IPS-18c (cell line): ENCODE measurements around the gene SLC48A1.

Experiments used
- H3K4me3 ChIP-seq: 2 replicates; pipeline ENCODE4 v1.7.0; 2013; ENCODE audit warnings: low read depth, mild to moderate bottlenecking, low read length, moderate library complexity; ENCODE audit not compliant: insufficient read depth
- H3K9me3 ChIP-seq: one replicate; pipeline ENCODE4 v1.6.1; 2013; ENCODE audit warnings: mild to moderate bottlenecking, low read length, moderate library complexity; ENCODE audit not compliant: control insufficient read depth, insufficient read depth

The SLC48A1 gene

GRCh38 chr12:47781479-47782371 lies 8.7 kb downstream of the SLC48A1 start:
- H3K4me3 ChIP-seq, result no peak overlapping the region

GRCh38 chr12:47782372-47782770 lies 9.3 kb downstream of the SLC48A1 start:
- peaks cover 3% of the 10 kb centered on the region for H3K9me3 ChIP-seq
- no peak overlapping the region for H3K4me3 ChIP-seq

More at GRCh38 chr12:47781479-47782371, 8.7 kb downstream of the SLC48A1 start:
- peaks cover 2% of the 10 kb centered on the region for H3K9me3 ChIP-seq

DNA sequence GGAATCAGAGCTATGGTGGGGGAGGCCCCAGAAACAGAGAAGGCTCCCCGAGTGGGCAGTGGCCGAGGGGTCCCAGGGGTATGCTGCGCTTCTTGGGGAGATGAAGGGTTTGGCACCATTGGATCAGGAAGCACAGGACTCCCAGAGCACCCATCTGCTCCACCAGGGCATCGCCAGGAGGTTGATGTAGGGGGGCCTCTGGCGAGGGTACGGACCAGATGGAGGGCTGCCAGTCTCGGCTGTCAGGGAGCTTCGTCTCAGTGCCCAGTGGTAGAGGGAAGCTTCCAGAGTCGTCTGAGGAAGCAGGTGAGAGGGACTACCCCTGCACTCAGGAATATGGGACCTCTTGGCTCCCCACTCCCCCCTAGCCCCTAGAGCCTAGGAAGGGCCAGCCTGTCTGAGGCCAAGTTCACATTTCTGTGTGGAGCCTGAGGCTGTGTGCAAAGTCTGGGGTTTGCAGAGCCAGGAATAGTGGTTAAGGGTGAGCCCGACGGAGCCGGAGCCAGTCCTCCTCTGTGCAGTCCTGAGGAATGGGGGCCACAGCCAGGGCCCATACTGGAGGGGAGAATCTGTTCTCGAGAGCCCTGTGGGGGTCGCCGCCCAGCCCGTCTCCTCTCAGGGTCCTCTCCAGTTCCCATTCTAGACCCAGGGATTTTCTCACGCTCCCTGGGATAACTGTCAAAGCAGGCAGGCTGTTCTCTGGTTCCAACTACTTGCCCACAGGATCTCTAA lies 10.2 kb downstream of the SLC48A1 start:
- H3K9me3 ChIP-seq, result peaks cover 3% of the 10 kb centered on the region
- H3K4me3 ChIP-seq, result no peak overlapping the region

DNA sequence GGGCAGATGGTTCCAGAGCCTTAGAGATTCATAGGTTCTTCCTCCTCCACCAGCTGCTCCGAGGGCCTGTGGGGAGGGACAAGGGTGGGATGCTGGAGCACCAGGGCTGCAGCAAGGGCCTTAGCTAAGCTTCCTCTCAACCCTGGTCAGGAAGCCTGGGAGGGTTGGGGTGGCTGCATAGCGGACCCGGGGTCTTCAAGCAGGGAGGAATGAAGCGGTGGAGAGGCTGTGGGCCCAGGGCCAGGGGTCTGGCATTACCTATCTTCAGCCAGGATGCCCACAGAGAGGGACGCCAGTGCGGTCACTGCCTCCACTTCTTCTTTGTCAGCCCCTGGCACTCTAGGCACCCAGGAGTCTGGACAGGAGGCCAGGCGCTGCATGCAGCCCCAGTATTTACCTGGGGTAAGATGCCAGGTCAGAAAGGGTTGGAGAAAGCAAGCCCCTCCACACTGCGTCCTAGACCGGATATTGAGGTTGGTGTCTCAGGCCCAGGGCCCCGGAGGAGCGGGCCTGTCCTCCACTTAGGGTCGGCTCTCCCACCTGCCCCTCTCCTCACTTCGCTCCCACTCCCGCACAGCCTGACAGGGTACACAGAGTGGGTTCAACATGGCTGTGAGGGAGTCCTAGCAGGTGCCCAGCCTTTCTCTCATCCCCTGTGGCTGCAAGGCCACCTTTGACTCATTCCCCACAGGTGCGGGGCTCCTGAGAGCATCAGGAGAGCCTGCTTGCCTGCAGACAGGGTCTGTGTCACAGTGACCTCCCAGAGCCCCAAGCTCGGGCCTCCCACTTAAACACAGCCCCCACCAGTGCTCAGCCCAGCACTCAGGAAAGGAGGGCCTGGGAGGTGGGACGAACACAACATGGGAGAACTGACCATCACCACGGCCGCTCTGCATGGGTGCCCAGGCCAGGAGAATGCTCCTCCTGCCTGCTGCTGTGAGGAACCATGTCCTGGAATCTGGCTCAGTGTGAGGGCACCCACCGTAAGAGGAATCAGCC lies 11.1 kb downstream of the SLC48A1 start:
- Histone ChIP-seq H3K4me3 (no peak overlapping the region), H3K9me3 (peaks cover 3% of the 10 kb centered on the region)

- H3K4me3 ChIP-seq, result no peak overlapping the region
- H3K9me3 ChIP-seq, result peaks cover 3% of the 10 kb centered on the region
Observed at GRCh38 chr12:47785036-47785886, 12.2 kb downstream of the SLC48A1 start.

DNA sequence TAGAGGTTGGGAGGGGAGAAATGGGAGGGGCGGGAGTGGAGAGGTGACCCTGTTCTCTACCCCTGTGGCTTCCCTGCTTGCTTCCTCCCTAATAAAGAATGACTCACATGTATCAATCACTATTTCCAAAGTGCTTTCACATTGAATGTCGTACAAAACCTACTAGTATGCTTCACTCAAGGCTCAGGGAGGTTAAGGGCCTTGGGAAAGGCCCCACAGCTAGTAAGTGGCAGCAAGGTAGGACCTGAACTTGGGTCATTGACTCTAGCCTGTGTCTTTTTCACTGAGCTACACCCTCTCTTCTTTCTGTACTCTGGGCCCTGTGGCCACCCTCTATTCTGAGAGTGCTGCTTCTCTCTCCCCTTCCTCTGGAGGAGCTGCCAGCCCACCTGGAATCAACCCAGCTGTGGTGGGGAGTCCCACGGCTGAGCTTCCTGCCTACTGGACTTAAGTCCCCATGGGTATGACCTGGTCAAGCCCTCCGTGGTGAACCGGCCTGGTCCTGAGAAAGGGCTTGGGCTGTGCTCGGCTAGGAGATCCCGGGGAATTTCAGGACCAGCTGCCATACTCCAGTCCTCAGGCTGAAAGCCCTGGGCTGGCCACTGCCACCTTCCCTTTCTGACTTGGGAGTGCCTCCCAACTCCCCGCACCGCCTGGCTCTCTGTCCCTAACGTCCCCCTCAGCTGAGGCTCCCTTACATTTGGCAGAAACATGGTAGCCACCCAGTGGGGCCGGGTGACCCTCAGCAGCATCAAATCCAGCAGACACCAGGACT lies 13.0 kb downstream of the SLC48A1 start:
- peaks cover 3% of the 10 kb centered on the region for H3K9me3 ChIP-seq
- H3K4me3 ChIP-seq, result no peak overlapping the region

DNA sequence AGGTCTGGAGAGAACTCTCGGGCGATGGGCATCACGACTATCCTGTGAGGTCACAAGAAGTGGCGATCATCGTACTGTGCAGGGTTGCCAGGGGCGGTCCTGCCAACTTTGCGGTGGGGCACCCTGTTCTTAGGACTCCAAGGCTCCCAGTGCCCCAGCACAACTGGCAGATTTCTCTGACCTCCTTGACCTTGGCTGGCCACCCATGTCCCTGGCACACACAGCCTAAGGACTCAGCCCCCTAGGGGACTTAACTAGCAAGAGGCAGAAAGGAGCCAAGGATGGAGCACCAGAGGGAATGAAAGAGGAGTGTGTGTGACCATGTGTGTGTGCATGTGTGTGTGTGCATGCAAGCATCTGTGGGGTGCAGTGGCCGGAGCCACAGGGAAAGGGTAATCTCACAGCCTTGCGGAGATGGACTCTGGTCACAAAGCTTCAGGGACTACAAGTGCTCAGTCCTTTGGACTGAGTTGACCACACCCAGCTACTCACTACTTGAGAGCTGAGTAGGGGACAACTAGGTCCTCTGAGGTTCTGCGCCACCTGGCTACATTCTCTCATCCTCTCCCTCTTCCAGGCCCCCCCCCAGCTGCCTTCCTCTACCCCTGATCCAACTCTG lies 13.7 kb downstream of the SLC48A1 start:
- Histone ChIP-seq H3K9me3 (peaks cover 3% of the 10 kb centered on the region), H3K4me3 (no peak overlapping the region)

GRCh38 chr12:47787596-47788319 lies 14.7 kb downstream of the SLC48A1 start:
- Histone ChIP-seq H3K9me3 (peaks cover 3% of the 10 kb centered on the region), H3K4me3 (no peak overlapping the region)

- Histone ChIP-seq H3K4me3 (no peak overlapping the region), H3K9me3 (peaks cover 3% of the 10 kb centered on the region)
Observed at GRCh38 chr12:47789141-47789540, 16.1 kb downstream of the SLC48A1 start.

DNA sequence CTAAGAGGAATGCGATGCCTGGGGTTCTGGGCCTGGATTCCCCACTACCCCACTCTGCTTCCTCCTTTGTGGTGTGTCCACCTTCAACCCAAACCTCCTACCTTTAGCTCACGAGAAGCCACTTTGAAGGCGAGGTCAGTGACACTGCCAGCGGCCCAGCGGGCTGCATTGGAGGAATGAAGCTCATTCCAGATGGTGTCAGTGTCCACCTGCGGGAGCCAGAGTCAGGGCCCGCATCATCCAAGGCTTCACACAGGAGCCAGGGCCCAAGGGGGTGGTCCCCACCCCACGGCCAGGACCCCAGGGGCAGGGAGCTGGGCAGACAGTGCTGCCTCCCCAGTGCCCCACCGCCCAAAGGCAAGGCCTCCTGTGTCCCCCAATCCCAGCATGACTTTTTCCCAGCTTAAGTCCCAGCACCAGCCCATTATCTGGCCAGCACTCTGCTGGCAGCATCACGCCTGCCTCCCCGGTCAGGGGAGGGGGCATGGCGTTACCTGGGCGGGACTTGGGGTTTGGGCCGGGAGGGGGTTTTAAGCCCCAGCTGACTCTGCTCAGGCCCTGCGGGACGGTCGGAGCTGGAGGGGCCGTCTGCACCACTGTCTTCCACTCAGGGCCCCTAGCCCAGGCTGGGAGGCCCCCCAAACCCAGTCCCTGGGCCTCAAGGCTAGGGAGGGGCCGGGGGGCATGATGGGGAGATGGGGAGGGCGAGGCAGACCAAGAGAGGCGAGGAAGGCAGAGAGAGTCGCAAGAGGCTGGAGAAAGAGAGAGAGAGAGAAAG lies 16.9 kb downstream of the SLC48A1 start:
- no peak overlapping the region for H3K4me3 ChIP-seq
- H3K9me3 ChIP-seq, result peaks cover 3% of the 10 kb centered on the region

DNA sequence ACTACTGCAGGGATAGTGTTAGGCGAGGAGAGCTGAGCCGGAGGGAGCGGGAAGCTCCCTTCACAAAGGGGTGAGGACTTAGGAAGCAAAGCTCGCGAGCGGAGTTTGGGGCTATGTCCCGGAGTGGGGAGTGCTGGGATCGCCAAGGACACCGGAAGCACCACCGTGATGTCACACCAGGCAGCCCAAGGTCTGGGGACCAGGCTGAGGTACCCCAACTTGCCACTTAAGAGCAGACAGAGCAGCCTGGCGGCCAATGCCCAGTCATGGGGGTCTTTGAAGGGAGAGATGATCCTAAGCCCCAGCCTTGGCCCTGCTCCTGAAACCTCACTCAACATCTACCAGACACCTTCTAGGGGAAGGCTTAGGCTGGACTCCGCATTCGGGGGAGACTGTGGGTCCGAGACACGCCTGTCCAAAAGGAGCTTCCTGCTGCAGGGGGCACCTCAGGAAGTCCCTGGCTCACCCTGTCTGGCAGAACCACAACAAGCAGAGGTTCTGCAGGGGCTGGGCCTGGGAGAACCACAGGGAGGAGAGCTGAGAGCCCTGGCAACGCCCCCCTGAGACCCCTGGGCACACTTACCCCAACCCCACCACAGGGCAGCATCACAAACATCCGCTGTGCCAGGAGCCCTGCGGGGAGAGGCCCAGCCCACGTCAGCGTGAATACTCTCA lies 17.8 kb downstream of the SLC48A1 start:
- H3K4me3 ChIP-seq, result no peak overlapping the region
- peaks cover 3% of the 10 kb centered on the region for H3K9me3 ChIP-seq

- H3K4me3 ChIP-seq, result no peak overlapping the region
- peaks cover 3% of the 10 kb centered on the region for H3K9me3 ChIP-seq
Observed at GRCh38 chr12:47791351-47791746, 18.3 kb downstream of the SLC48A1 start.

DNA sequence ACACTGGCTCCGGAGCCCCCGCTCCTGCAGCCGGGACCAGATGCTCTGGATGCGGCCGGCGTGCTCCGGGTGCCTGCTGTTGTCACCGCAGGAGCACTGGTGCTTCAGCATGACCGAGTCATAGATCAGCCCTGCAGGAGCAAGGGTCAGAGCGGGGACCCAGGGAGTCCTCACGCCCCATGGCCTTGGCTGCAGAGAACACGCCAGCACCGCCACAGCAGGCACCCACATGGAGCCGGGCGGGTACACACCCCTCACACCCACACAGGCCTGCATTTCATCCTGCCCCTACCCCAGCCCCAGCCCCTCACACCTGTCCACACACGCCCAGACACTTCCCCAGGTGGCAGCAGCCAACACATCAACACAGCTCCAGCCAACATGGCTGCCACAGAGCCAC lies 18.8 kb downstream of the SLC48A1 start:
- Histone ChIP-seq H3K9me3 (no peaks in the 10 kb centered on the region), H3K4me3 (no peak overlapping the region)
